Uterus (tissue), 2 donors: ENCODE data around the gene UNC119B.

Experiments used
- POLR2A ChIP-seq, 2 donors: fragments of 450-650 bp; IDR thresholded peaks; one replicate each; pipeline ENCODE4 v1.6.1; 2016; ENCODE audit warnings: antibody characterized with exemption in 2 of 2, mild to moderate bottlenecking in 1 of 2, moderate library complexity in 1 of 2
- TF ChIP-seq, protein P1 (sequence below), 4 experiments: fragments of 200-600 bp in 2 of 4; fragments of 450-650 bp in 2 of 4; sonication (generic) in 2 of 4; IDR thresholded peaks; one replicate each; pipeline ENCODE4 v1.5.1; 2016 to 2019; ENCODE audit warnings: antibody characterized with exemption in 4 of 4, mild to moderate bottlenecking in 2 of 4, moderate library complexity in 1 of 4

DNA sequence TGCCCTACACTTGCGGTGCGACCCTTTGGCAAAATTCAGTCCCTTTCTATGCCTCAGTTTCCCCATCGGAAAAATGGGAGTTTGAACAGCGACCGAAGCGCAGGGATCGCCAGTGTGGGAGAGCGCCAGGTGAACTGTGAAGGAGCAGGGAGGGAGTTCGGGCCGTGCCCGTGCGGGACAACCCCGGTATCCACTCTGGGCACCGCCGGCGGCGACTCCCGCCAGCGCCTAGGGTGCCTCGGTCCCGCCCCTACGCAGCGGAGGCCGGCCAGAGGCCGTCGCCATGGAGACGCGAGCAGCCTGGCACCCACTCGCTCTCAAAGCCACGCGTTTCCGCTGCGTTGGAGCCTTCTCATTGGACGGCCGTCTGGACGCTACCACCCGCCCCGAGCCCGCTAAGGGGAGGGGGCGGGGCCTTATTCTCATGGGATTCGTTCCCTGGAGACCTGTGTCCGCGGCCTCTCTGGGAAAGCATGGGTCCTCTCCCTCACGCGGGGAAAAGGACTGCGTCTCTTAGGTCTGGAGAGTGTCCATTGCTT is 24.0 kb upstream of the UNC119B start:
- TF ChIP-seq, protein P1, sequence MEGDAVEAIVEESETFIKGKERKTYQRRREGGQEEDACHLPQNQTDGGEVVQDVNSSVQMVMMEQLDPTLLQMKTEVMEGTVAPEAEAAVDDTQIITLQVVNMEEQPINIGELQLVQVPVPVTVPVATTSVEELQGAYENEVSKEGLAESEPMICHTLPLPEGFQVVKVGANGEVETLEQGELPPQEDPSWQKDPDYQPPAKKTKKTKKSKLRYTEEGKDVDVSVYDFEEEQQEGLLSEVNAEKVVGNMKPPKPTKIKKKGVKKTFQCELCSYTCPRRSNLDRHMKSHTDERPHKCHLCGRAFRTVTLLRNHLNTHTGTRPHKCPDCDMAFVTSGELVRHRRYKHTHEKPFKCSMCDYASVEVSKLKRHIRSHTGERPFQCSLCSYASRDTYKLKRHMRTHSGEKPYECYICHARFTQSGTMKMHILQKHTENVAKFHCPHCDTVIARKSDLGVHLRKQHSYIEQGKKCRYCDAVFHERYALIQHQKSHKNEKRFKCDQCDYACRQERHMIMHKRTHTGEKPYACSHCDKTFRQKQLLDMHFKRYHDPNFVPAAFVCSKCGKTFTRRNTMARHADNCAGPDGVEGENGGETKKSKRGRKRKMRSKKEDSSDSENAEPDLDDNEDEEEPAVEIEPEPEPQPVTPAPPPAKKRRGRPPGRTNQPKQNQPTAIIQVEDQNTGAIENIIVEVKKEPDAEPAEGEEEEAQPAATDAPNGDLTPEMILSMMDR (IDR thresholded peaks at IDR 0.05), result no peak
- peak; percentile 11 to 45 for TF ChIP-seq POLR2A (IDR thresholded peaks at IDR 0.05)
